GM12878 (cell line): ENCODE measurements around the gene KDSR. TPM values are rescaled to one million over a fixed set of nuclear protein-coding genes. Genes with fewer than 3 reads are reported as not detected.

Experiments used
- HDGF ChIP-seq: fragments of 450-650 bp; IDR thresholded peaks from 2 replicates; pipeline ENCODE4 v1.6.1; 2016; ENCODE audit warnings: antibody characterized with exemption
- IKZF1 ChIP-seq: fragments of 450-650 bp; conservative IDR thresholded peaks from 2 replicates; pipeline ENCODE4 v1.6.1; 2017; ENCODE audit warnings: antibody characterized with exemption, mild to moderate bottlenecking
- LARP7 ChIP-seq: fragments of 450-650 bp; IDR thresholded peaks from 2 replicates; pipeline ENCODE4 v1.6.1; 2017; ENCODE audit warnings: mild to moderate bottlenecking
- MAX ChIP-seq: IDR thresholded peaks from 2 replicates; pipeline ENCODE4 v1.6.1; 2012; ENCODE audit warnings: low read depth, low read length, improper control_type of control experiment
- MEF2B ChIP-seq: fragments of 450-650 bp; IDR thresholded peaks from 2 replicates; pipeline ENCODE4 v1.6.1; 2018; ENCODE audit warnings: mild to moderate bottlenecking, moderate library complexity; ENCODE audit not compliant: partially characterized antibody, poor library complexity, severe bottlenecking
- NRF1 ChIP-seq: conservative IDR thresholded peaks from 2 replicates; pipeline ENCODE4 v1.6.1; 2011; ENCODE audit warnings: mild to moderate bottlenecking, low read depth, low read length, improper control_type of control experiment
- PBX3 ChIP-seq: IDR thresholded peaks from 2 replicates; pipeline ENCODE4 v1.6.1; 2011; ENCODE audit warnings: mild to moderate bottlenecking, low read depth, low read length, moderate library complexity; ENCODE audit not compliant: insufficient replicate concordance
- POLR2A ChIP-seq: IDR thresholded peaks from 2 replicates; pipeline ENCODE4 v1.6.1; 2011; ENCODE audit warnings: low read depth, mild to moderate bottlenecking, low read length
- RAD21 ChIP-seq: IDR thresholded peaks from 2 replicates; pipeline ENCODE4 v1.6.1; 2011; ENCODE audit warnings: mild to moderate bottlenecking, low read depth, low read length, moderate library complexity; ENCODE audit not compliant: insufficient read depth
- SMAD1 ChIP-seq: fragments of 450-650 bp; IDR thresholded peaks from 2 replicates; pipeline ENCODE4 v1.6.1; 2018; ENCODE audit warnings: mild to moderate bottlenecking, low read depth; ENCODE audit not compliant: partially characterized antibody
- STAT3 ChIP-seq: IDR thresholded peaks from 2 replicates; pipeline ENCODE4 v1.6.1; 2011; ENCODE audit warnings: low read depth, low read length, improper control_type of control experiment
- ZBTB11 ChIP-seq: fragments of 450-650 bp; formaldehyde crosslinking; IDR thresholded peaks from 2 replicates; pipeline ENCODE4 v1.5.0; 2022; ENCODE audit warnings: mild to moderate bottlenecking, missing genetic modification characterization
- ZBTB40 ChIP-seq: fragments of 450-650 bp; IDR thresholded peaks from 2 replicates; pipeline ENCODE4 v1.6.1; 2016; ENCODE audit warnings: mild to moderate bottlenecking, moderate library complexity, borderline replicate concordance
- ZNF687 ChIP-seq: fragments of 450-650 bp; IDR thresholded peaks from 2 replicates; pipeline ENCODE4 v1.6.1; 2017; ENCODE audit warnings: mild to moderate bottlenecking, moderate library complexity
- polyA plus RNA-seq, 11 experiments: library from polyadenylated mRNA; depleted of rRNA in 4 of 11; unstranded in 6 of 11; stranded (reverse) in 5 of 11; fragments of >200 nt; fragmentation: Nextera tagmentation in 4 of 11; fragmentation: Illumina TruSeq in 1 of 11; extraction: Ambion mirVana in 4 of 11; extraction: Trizol in 1 of 11; gene quantifications; 1 replicate in 1 of 11; 2 replicates in 10 of 11; pipeline versions ENCODE4 v1.2.1 to v1.2.3, GENCODE V29; 2011 to 2016; ENCODE audit warnings: inconsistent platforms in 2 of 11, missing spikeins in 2 of 11, low read depth in 1 of 11
- total RNA-seq, 4 experiments: library from RNA; depleted of rRNA in 3 of 4; stranded (reverse); fragments of >200 nt in 3 of 4; fragmentation: Illumina TruSeq in 1 of 4; extraction: Trizol in 1 of 4; gene quantifications; 2 replicates each; pipeline versions ENCODE4 v1.2.1 to v1.2.3, GENCODE V29; 2013 to 2021

The KDSR gene
- total and polyA plus RNA-seq, 10 of the 15 experiments (the other 5 are each of a cell fraction or from before 2014, with no cell fraction given) = 5.2 to 25.9 (median 14.3) TPM

- peak; percentile 69 for TF ChIP-seq ZNF687
- TF ChIP-seq RAD21 = no peak
- no peak; the same call in 1 of the 2 replicates for TF ChIP-seq POLR2A
- TF ChIP-seq NRF1 = no peak
- TF ChIP-seq HDGF = no peak
- no peak for TF ChIP-seq PBX3
- peak; percentile 90 for TF ChIP-seq MEF2B
- TF ChIP-seq STAT3 = 0 out of 2 replicates have a peak, but pooled peaks have one; percentile 66
- no peak for TF ChIP-seq ZBTB11 (CRISPR knock-in tag)
- peak; percentile 98 for TF ChIP-seq IKZF1
- TF ChIP-seq SMAD1 = peak; percentile 52
- no peak for TF ChIP-seq LARP7
- no peak for TF ChIP-seq ZBTB40
- TF ChIP-seq MAX = no peak; the same call in 1 of the 2 replicates
These were observed 55.6 kb downstream of the KDSR start (continued) for GRCh38 chr18:63311118-63312018.
